Ovary (tissue), 3 donors: ENCODE results near the gene HPCAL4.

Source experiments
- CTCF ChIP-seq, 3 donors: fragments of 450-650 bp in 2 of 3; fragments of 200-600 bp in 1 of 3; IDR thresholded peaks; one replicate each; pipeline versions ENCODE4 v1.5.1 to v1.8.0; 2016 to 2022; ENCODE audit warnings: antibody characterized with exemption in 3 of 3, mild to moderate bottlenecking in 1 of 3
- POLR2A ChIP-seq: fragments of 450-650 bp; IDR thresholded peaks from one replicate; pipeline ENCODE4 v1.6.1; 2017; ENCODE audit warnings: antibody characterized with exemption, mild to moderate bottlenecking, moderate library complexity
- donor health status: DM: no; HTN: no; CAD: no.

- TF ChIP-seq CTCF (IDR thresholded peaks at IDR 0.05) (no peak), POLR2A (no peak)
Observed at GRCh38 chr1:39692152-39693074, 1.2 kb upstream of the HPCAL4 start.
